GM12892 (cell line): ENCODE measurements around the gene TLCD5.

Source experiments
- DNase-seq: peaks from one replicate; pipeline ENCODE4 v3.0.0; 2011; ENCODE audit not compliant: insufficient read length
- FAIRE-seq: peaks from 2 replicates; lab custom pipeline; 2011; peaks lifted over from hg19 to GRCh38; lab: Jason Lieb, UNC
- POLR2A ChIP-seq: IDR thresholded peaks from 2 replicates; pipeline ENCODE4 v1.6.1; 2011; ENCODE audit warnings: low read depth, low read length, control low read depth
- POLR2AphosphoS5 ChIP-seq: IDR thresholded peaks from 2 replicates; pipeline ENCODE4 v1.6.1; 2011; ENCODE audit warnings: low read depth, low read length, control low read depth
- TAF1 ChIP-seq: IDR thresholded peaks from 2 replicates; pipeline ENCODE4 v1.6.1; 2011; ENCODE audit warnings: low read depth, mild to moderate bottlenecking, control low read depth, low read length, borderline replicate concordance

TLCD5 gene

GRCh38 chr11:120294096-120294495 lies 31.0 kb upstream of the TLCD5 start:
- DNase-seq (no peak), FAIRE-seq (no peak)
- no peak for TF ChIP-seq TAF1
- no peak for TF ChIP-seq POLR2A
- TF ChIP-seq POLR2AphosphoS5 = no peak

DNA sequence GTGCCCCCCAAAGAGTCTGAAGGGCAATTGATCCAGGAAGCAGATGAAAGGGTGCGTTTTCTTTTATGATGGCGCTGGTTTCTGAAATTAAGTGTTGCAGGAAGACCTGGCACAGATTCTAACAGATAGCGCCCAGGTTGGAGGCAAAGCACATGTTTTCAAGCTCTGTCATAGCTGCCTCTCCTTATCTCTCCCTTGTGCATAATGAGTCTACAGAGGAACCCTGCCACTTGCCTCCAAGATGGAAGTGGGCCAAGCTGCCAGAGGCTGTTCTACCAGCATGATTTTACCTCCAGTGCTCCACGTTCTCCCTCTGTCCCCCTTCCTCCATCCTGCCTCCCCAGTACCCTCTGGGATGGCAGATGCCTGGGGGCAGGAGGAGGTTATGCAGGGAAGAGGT lies 30.0 kb upstream of the TLCD5 start:
- DNase-seq (no peak), FAIRE-seq (no peak)
- no peak for TF ChIP-seq TAF1
- no peak for TF ChIP-seq POLR2A
- TF ChIP-seq POLR2AphosphoS5 = no peak

DNA sequence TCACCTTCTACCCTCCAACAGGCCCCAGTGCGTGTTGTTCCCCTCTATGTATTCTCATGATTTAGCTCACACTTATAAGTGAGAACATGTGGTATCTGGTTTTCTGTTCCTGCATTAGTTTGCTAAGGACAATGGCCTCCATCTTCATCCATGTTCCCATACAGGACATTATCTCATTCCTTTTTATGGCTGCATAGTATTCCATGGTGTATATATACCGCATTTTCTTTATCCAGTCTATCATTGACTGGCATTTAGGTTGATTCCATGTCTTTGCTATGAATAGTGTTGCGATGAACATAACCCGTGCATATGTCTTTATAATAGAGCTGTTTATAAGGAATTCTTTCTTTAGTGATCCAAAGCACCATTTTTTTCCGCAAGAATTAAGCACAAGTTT lies 28.5 kb upstream of the TLCD5 start:
- FAIRE-seq (no peak), DNase-seq (no peak)
- no peak for TF ChIP-seq POLR2AphosphoS5
- TF ChIP-seq POLR2A = no peak
- no peak for TF ChIP-seq TAF1

- no peak for TF ChIP-seq POLR2AphosphoS5
- TF ChIP-seq POLR2A = no peak
- TF ChIP-seq TAF1 = no peak
- FAIRE-seq = no peak
- no peak for DNase-seq
These were observed 26.6 kb upstream of the TLCD5 start for GRCh38 chr11:120298461-120298860.

- no peak for FAIRE-seq
These were observed 22.9 kb upstream of the TLCD5 start for GRCh38 chr11:120302001-120302805.

DNA sequence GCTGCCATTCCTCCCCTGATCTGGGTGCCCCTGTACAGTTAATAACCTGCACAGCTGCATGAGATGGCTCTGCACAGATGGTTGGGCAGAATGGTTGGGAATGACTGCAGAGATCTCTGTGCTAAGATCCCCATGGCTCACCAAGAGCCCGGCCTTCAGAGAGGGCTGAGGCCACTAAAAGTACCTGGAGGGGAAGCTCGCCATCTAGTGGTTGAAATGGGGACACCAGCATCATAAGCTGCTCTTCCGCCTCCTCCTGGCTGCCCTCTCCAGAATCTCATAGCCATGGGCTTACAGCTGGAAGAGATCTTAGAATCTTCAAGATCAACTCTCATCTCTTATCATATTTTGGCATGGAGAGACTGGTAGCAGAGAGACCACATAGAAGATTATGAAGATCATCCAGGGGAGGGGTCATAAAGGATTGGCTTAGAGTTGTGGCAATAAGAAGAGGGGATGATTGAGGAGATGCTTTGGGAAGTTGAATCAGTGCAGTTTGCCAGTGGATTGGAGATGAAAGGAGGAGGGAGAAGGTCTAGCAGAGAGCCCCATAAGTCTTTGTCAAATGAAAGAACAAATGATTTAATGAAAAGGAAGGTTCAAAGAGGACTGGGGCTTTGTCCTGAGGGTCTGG lies 22.0 kb upstream of the TLCD5 start:
- FAIRE-seq = peak; percentile 99
- DNase-seq = peak; percentile 40
- no peak for TF ChIP-seq TAF1
- TF ChIP-seq POLR2AphosphoS5 = no peak
- TF ChIP-seq POLR2A = no peak

More at GRCh38 chr11:120302001-120302805, 22.9 kb upstream of the TLCD5 start:
- TF ChIP-seq POLR2A (no peak), POLR2AphosphoS5 (no peak), TAF1 (no peak)
- no peak for DNase-seq

- peak; percentile 36 for FAIRE-seq
- no peak for DNase-seq
- no peak for TF ChIP-seq TAF1
- TF ChIP-seq POLR2A = no peak
- no peak for TF ChIP-seq POLR2AphosphoS5
These were observed 20.6 kb upstream of the TLCD5 start for GRCh38 chr11:120304526-120304925.

GRCh38 chr11:120305286-120305685 lies 19.8 kb upstream of the TLCD5 start:
- FAIRE-seq (peak; percentile 73), DNase-seq (no peak)
- TF ChIP-seq POLR2A = no peak
- TF ChIP-seq POLR2AphosphoS5 = no peak
- no peak for TF ChIP-seq TAF1

- no peak for TF ChIP-seq POLR2AphosphoS5
- TF ChIP-seq POLR2A = no peak
- no peak for TF ChIP-seq TAF1
- FAIRE-seq (no peak), DNase-seq (no peak)
These were observed 18.4 kb upstream of the TLCD5 start for GRCh38 chr11:120306519-120307242.

GRCh38 chr11:120307476-120307875 lies 17.6 kb upstream of the TLCD5 start:
- DNase-seq (no peak), FAIRE-seq (no peak)

GRCh38 chr11:120308081-120308480 lies 17.0 kb upstream of the TLCD5 start:
- DNase-seq = no peak
- TF ChIP-seq POLR2AphosphoS5 (no peak), TAF1 (no peak), POLR2A (no peak)
- FAIRE-seq = no peak

More at GRCh38 chr11:120307476-120307875, 17.6 kb upstream of the TLCD5 start:
- TF ChIP-seq TAF1 (no peak), POLR2A (no peak), POLR2AphosphoS5 (no peak)
